Mesenchymal stem cell (in vitro differentiated cells and primary cell): ENCODE measurements around the gene SORBS1.
A peak's percentile ranks its signal among the peaks of the same experiment; 100 is the strongest.

Experiments
- DNase-seq: peaks from one replicate; pipeline ENCODE4 v3.0.0-alpha.2; 2013
- H2AFZ ChIP-seq: one replicate; pipeline ENCODE4 v1.6.1; 2013; ENCODE audit warnings: low read depth, mild to moderate bottlenecking, control low read depth, inconsistent platforms, low read length, moderate library complexity
- H2AK5ac ChIP-seq: 2 replicates; pipeline ENCODE4 v1.6.1; 2013; ENCODE audit warnings: low read length, moderate library complexity, mild to moderate bottlenecking, inconsistent platforms; ENCODE audit not compliant: severe bottlenecking
- H2BK120ac ChIP-seq: one replicate; pipeline ENCODE4 v1.6.1; 2013; ENCODE audit warnings: low read depth, mild to moderate bottlenecking, inconsistent platforms, low read length, moderate library complexity
- H2BK12ac ChIP-seq, 2 experiments: one replicate each; pipeline ENCODE4 v1.6.1; 2013; ENCODE audit warnings: inconsistent platforms in 2 of 2, low read length in 2 of 2, mild to moderate bottlenecking in 2 of 2, moderate library complexity in 2 of 2, control low read depth in 1 of 2
- H2BK15ac ChIP-seq: one replicate; pipeline ENCODE4 v1.6.1; 2013; ENCODE audit warnings: mild to moderate bottlenecking, low read depth, inconsistent platforms; ENCODE audit not compliant: poor library complexity, severe bottlenecking
- H2BK5ac ChIP-seq: 2 replicates; pipeline ENCODE4 v1.6.1; 2013; ENCODE audit warnings: low read depth, mild to moderate bottlenecking, low read length, control low read depth, inconsistent platforms; ENCODE audit not compliant: poor library complexity, severe bottlenecking
- H3K14ac ChIP-seq, 2 experiments: one replicate each; pipeline ENCODE4 v1.6.1; 2013; ENCODE audit warnings: inconsistent platforms in 2 of 2, low read length in 2 of 2, control low read depth in 1 of 2, mild to moderate bottlenecking in 1 of 2, moderate library complexity in 1 of 2
- H3K18ac ChIP-seq, 2 experiments: one replicate each; pipeline ENCODE4 v1.6.1; 2013; ENCODE audit warnings: inconsistent platforms in 2 of 2, low read length in 2 of 2, control low read depth in 1 of 2, low read depth in 1 of 2, mild to moderate bottlenecking in 1 of 2
- H3K23ac ChIP-seq, 2 experiments: one replicate each; pipeline ENCODE4 v1.6.1; 2013; ENCODE audit warnings: inconsistent platforms in 2 of 2, low read length in 2 of 2, mild to moderate bottlenecking in 2 of 2, moderate library complexity in 2 of 2, control low read depth in 1 of 2
- H3K27ac ChIP-seq: 2 replicates; pipeline ENCODE4 v1.5.1; 2013; ENCODE audit warnings: mild to moderate bottlenecking, moderate library complexity, low read length, control low read depth, inconsistent platforms; ENCODE audit not compliant: poor library complexity, severe bottlenecking
- H3K27me3 ChIP-seq, 2 experiments: 2 replicates each; pipeline versions ENCODE4 v1.6.1 to v1.7.0; 2013; ENCODE audit warnings: low read length in 2 of 2, mild to moderate bottlenecking in 2 of 2, moderate library complexity in 2 of 2, control low read depth in 1 of 2, inconsistent platforms in 1 of 2; ENCODE audit not compliant: control insufficient read depth in 1 of 2, insufficient read depth in 1 of 2
- H3K36me3 ChIP-seq, 2 experiments: 2 replicates each; pipeline versions ENCODE4 v1.6.1 to v1.7.0; 2013; ENCODE audit warnings: low read length in 2 of 2, control low read depth in 1 of 2, inconsistent platforms in 1 of 2, low read depth in 1 of 2, mild to moderate bottlenecking in 1 of 2; ENCODE audit not compliant: insufficient read depth in 2 of 2, control insufficient read depth in 1 of 2
- H3K4ac ChIP-seq, 2 experiments: one replicate each; pipeline ENCODE4 v1.6.1; 2013; ENCODE audit warnings: inconsistent platforms in 2 of 2, low read length in 2 of 2, mild to moderate bottlenecking in 2 of 2, moderate library complexity in 2 of 2, control low read depth in 1 of 2, low read depth in 1 of 2
- H3K4me1 ChIP-seq: 2 replicates; pipeline ENCODE4 v1.6.1; 2013; ENCODE audit warnings: low read depth, low read length, control low read depth; ENCODE audit not compliant: control insufficient read depth, insufficient read depth
- H3K4me2 ChIP-seq: 2 replicates; pipeline ENCODE4 v1.6.1; 2013; ENCODE audit warnings: low read length, mild to moderate bottlenecking, inconsistent platforms; ENCODE audit not compliant: poor library complexity, severe bottlenecking
- H3K4me3 ChIP-seq, 2 experiments: 2 replicates each; pipeline versions ENCODE4 v1.5.1 to v1.7.0; 2013; ENCODE audit warnings: low read length in 2 of 2, mild to moderate bottlenecking in 2 of 2, control low read depth in 1 of 2, low read depth in 1 of 2; ENCODE audit not compliant: insufficient read depth in 1 of 2
- H3K79me1 ChIP-seq: replicated peaks from 2 replicates; pipeline ENCODE4 v1.6.1; 2013; ENCODE audit warnings: mild to moderate bottlenecking, control low read depth, low read length, inconsistent platforms; ENCODE audit not compliant: poor library complexity, severe bottlenecking
- H3K9ac ChIP-seq: 2 replicates; pipeline ENCODE4 v1.7.0; 2013; ENCODE audit warnings: mild to moderate bottlenecking, low read length, moderate library complexity
- H3K9me3 ChIP-seq: 2 replicates; pipeline ENCODE4 v1.7.0; 2013; ENCODE audit warnings: mild to moderate bottlenecking, low read length; ENCODE audit not compliant: control insufficient read depth
- H4K8ac ChIP-seq: one replicate; pipeline ENCODE4 v1.6.1; 2013; ENCODE audit warnings: inconsistent platforms, mild to moderate bottlenecking, low read length, moderate library complexity
- H4K91ac ChIP-seq: one replicate; pipeline ENCODE4 v1.6.1; 2013; ENCODE audit warnings: mild to moderate bottlenecking, low read length, inconsistent platforms
- WGBS: methylation state at CpG from one replicate; pipeline ENCODE4 v1.1.7; 2013; ENCODE audit warnings: mixed read lengths; 5-methylcytosine and 5-hydroxymethylcytosine counted together

Gene SORBS1

DNA sequence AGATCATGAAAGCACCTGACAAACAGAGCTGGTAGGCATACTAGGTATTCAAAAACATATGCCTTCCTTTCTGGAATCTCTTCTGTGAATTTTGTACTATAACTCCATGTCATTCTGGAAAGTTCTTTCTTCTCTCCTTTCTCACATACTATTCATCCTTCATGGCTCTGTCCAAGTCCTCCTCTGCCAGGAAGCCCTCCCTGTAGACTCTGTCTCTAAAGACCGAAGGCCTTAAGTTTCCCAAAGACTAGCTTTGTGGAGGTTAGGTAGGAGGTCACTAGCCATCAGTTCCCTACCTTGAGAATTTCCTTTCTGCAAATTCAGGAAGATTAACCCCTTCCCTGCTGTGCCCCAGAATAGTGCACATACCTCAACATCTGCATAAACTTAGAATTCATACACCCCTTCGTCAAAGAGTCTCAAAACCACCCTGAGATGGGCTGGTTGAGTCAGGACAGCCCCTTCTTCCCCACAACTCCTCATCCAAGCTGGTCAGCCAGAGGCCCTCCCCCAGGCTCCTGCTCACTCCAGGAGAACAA, 20.6 kb downstream of the SORBS1 start:
- no peak overlapping the region for H2BK12ac ChIP-seq
- H3K36me3 ChIP-seq: no peaks in the 10 kb centered on the region
- 69% methylated on average over 2 of the region's 2 CpGs for WGBS
- peaks cover 17% of the 10 kb centered on the region for H3K4me1 ChIP-seq
- H2BK15ac ChIP-seq: no peak overlapping the region
- H2BK5ac ChIP-seq: no peak overlapping the region
- H3K4me2 ChIP-seq: no peak overlapping the region
- H3K23ac ChIP-seq: no peak overlapping the region
- no peak overlapping the region for H3K9ac ChIP-seq
- peaks cover 0 to 6% of the 10 kb centered on the region in 2 experiments for H3K27me3 ChIP-seq
- no peak overlapping the region for H2AFZ ChIP-seq
- DNase-seq: no peak
- peaks cover 8% of the 10 kb centered on the region for H3K79me1 ChIP-seq
- no peak overlapping the region for H4K91ac ChIP-seq
- no peaks in the 10 kb centered on the region for H3K9me3 ChIP-seq
- H3K4ac ChIP-seq: no peak overlapping the region
- H4K8ac ChIP-seq: no peak overlapping the region
- H3K14ac ChIP-seq: no peak overlapping the region
- H3K18ac ChIP-seq: no peak overlapping the region
- H2AK5ac ChIP-seq: no peak overlapping the region
- no peak overlapping the region for H2BK120ac ChIP-seq
- H3K4me3 ChIP-seq: no peak overlapping the region
- H3K27ac ChIP-seq: no peak overlapping the region

GRCh38 chr10:95539560-95540284, 21.4 kb downstream of the SORBS1 start:
- Histone ChIP-seq H3K27me3 (peaks cover 0 to 8% of the 10 kb centered on the region in 2 experiments), H3K14ac (no peak overlapping the region), H3K4ac (no peak overlapping the region), H2BK5ac (no peak overlapping the region), H3K9ac (no peak overlapping the region), H3K36me3 (no peaks in the 10 kb centered on the region), H3K23ac (no peak overlapping the region), H2BK120ac (no peak overlapping the region), H3K4me2 (no peak overlapping the region), H2BK12ac (no peak overlapping the region), H4K8ac (no peak overlapping the region), H3K79me1 (peaks cover 9% of the 10 kb centered on the region), H4K91ac (no peak overlapping the region), H2AK5ac (no peak overlapping the region), H3K18ac (no peak overlapping the region), H2BK15ac (no peak overlapping the region), H2AFZ (no peak overlapping the region), H3K4me1 (peaks cover 14% of the 10 kb centered on the region), H3K27ac (no peak overlapping the region), H3K9me3 (no peaks in the 10 kb centered on the region), H3K4me3 (no peak overlapping the region)
- 100% methylated on average over 3 of the region's 7 CpGs for WGBS
- DNase-seq: no peak

DNA sequence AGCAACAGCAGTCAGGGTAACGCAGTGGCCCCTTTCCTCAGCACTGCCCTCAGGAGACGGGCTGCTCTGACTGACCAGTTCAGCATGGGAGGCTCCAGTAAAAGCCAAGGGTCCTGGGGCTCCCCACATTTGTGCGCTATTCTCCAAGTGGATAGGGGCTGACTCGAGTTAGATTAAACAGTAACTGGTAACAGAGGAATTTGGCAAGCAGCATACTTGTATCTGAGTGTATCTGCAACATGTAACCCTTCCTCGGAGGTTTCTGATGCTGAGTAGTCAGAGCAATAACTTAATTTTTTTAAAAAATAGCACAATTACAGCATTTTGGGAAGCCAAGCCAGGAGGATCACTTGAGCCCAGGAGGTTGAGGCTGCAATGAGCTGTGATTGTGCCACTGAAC, 22.8 kb downstream of the SORBS1 start:
- Histone ChIP-seq H3K36me3 (no peaks in the 10 kb centered on the region), H4K8ac (no peak overlapping the region), H2AK5ac (peak overlapping the region; percentile 27), H3K27ac (no peak overlapping the region), H3K4ac (no peak overlapping the region), H3K23ac (no peak overlapping the region), H2BK5ac (no peak overlapping the region), H3K9me3 (no peaks in the 10 kb centered on the region), H2BK12ac (no peak overlapping the region), H3K14ac (no peak overlapping the region), H4K91ac (no peak overlapping the region), H3K9ac (no peak overlapping the region), H2BK15ac (no peak overlapping the region), H3K79me1 (peaks cover 8% of the 10 kb centered on the region), H3K4me1 (peaks cover 9% of the 10 kb centered on the region), H3K4me3 (no peak overlapping the region), H3K27me3 (peaks cover 0 to 9% of the 10 kb centered on the region in 2 experiments), H3K4me2 (no peak overlapping the region), H2AFZ (no peak overlapping the region), H3K18ac (no peak overlapping the region), H2BK120ac (no peak overlapping the region)
- DNase-seq: no peak
- WGBS: 89% methylated on average over 4 of the region's 5 CpGs

DNA sequence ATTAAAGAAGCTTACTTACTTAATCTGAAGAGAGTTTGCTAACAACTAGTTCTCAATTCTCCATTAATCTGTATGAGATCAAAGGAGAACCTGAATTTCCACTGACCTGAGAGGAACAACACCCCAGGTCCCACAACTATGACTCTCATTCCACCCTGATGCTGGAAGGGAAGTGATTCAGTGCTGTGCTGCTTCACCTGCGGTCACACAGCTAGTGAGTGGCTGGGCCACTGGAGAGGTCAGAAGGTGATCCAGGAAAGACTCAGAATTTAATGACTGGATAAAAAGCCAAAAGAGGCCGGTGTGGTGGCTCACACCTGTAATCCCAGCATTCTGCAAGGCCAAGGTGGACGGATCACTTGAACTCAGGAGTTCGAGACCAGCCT, 23.6 kb downstream of the SORBS1 start:
- no peak overlapping the region for H4K91ac ChIP-seq
- WGBS: 79% methylated on average over 3 of the region's 4 CpGs
- no peak overlapping the region for H3K14ac ChIP-seq
- no peak overlapping the region for H2BK15ac ChIP-seq
- H2BK5ac ChIP-seq: no peak overlapping the region
- H3K36me3 ChIP-seq: no peaks in the 10 kb centered on the region
- H3K4me3 ChIP-seq: no peak overlapping the region
- H3K23ac ChIP-seq: no peak overlapping the region
- H3K18ac ChIP-seq: no peak overlapping the region
- peaks cover 8% of the 10 kb centered on the region for H3K79me1 ChIP-seq
- H2BK12ac ChIP-seq: no peak overlapping the region
- no peak overlapping the region for H3K27ac ChIP-seq
- no peaks in the 10 kb centered on the region for H3K9me3 ChIP-seq
- no peak overlapping the region for H2BK120ac ChIP-seq
- H3K4me2 ChIP-seq: no peak overlapping the region
- DNase-seq: no peak
- H2AFZ ChIP-seq: no peak overlapping the region
- no peak overlapping the region for H4K8ac ChIP-seq
- no peak overlapping the region for H3K9ac ChIP-seq
- no peak overlapping the region for H3K4ac ChIP-seq
- H3K27me3 ChIP-seq: peaks cover 0 to 9% of the 10 kb centered on the region in 2 experiments
- peak overlapping the region; percentile 44 for H2AK5ac ChIP-seq
- peaks cover 9% of the 10 kb centered on the region for H3K4me1 ChIP-seq
